GM20431 (cell line): ENCODE data around the gene RUBCN.

ENCODE experiments used
- in situ Hi-C: fragments of 300-500 bp; cut with MseI, MboI; formaldehyde crosslinking; loops from one replicate; pipeline ENCODE4 v1.15.0; 2020; ENCODE audit warnings: low sequenced_read_pairs; ENCODE audit not compliant: unreplicated experiment

Gene RUBCN

GRCh38 chr3:197736491-197737318, at the start of gene RUBCN:
Gene RUBCN, minus strand, starts transcription at chr3:197736904. Its CDS starts 185 bp downstream, at chr3:197736719.
- in situ Hi-C loops, result no loop called here

- in situ Hi-C loops, result no loop called here
Measured at GRCh38 chr3:197784019-197784585, 47.4 kb upstream of the RUBCN start.

- in situ Hi-C loops, result no loop called here
Measured at GRCh38 chr3:197782230-197782629, 45.5 kb upstream of the RUBCN start.

GRCh38 chr3:197775317-197775716, 38.6 kb upstream of the RUBCN start:
- in situ Hi-C loops, result no loop called here

GRCh38 chr3:197761784-197762183, 25.1 kb upstream of the RUBCN start:
- in situ Hi-C loops, result no loop called here

GRCh38 chr3:197758512-197758911, 21.8 kb upstream of the RUBCN start:
- in situ Hi-C loops, result no loop called here

- in situ Hi-C loops, result no loop called here
Measured at GRCh38 chr3:197756704-197757103, 20.0 kb upstream of the RUBCN start.

- in situ Hi-C loops, result no loop called here
Measured at GRCh38 chr3:197753263-197753662, 16.6 kb upstream of the RUBCN start.

- in situ Hi-C loops, result no loop called here
Measured at GRCh38 chr3:197752107-197752506, 15.4 kb upstream of the RUBCN start.

GRCh38 chr3:197750858-197751737, 14.4 kb upstream of the RUBCN start:
- in situ Hi-C loops, result no loop called here

GRCh38 chr3:197750396-197750831, 13.7 kb upstream of the RUBCN start:
- in situ Hi-C loops, result no loop called here

- in situ Hi-C loops, result no loop called here
Measured at GRCh38 chr3:197749601-197750395, 13.1 kb upstream of the RUBCN start, which contains the start of gene FYTTD1. Gene FYTTD1, plus strand, starts transcription at chr3:197749883. Its CDS starts 89 bp downstream, at chr3:197749972.

- in situ Hi-C loops, result no loop called here
Measured at GRCh38 chr3:197749315-197749600, 12.6 kb upstream of the RUBCN start.

GRCh38 chr3:197748597-197749314, 12.1 kb upstream of the RUBCN start:
- in situ Hi-C loops, result no loop called here

GRCh38 chr3:197746801-197747237, 10.1 kb upstream of the RUBCN start:
- in situ Hi-C loops, result no loop called here

- in situ Hi-C loops, result no loop called here
Measured at GRCh38 chr3:197746209-197746608, 9.5 kb upstream of the RUBCN start.

GRCh38 chr3:197742787-197743186, 6.1 kb upstream of the RUBCN start:
- in situ Hi-C loops, result no loop called here

GRCh38 chr3:197737749-197738462, 1.2 kb upstream of the RUBCN start:
- in situ Hi-C loops, result no loop called here

GRCh38 chr3:197737319-197737649, 580 bp upstream of the RUBCN start:
- in situ Hi-C loops, result no loop called here
